GM10847 (cell line): Measurements from ENCODE around the gene CAMK2D.

ENCODE experiments used
- POLR2A ChIP-seq: IDR thresholded peaks from 2 replicates; pipeline ENCODE4 v1.6.1; 2011; ENCODE audit not compliant: insufficient read length; ENCODE audit errors: extremely low read depth

Gene CAMK2D

DNA sequence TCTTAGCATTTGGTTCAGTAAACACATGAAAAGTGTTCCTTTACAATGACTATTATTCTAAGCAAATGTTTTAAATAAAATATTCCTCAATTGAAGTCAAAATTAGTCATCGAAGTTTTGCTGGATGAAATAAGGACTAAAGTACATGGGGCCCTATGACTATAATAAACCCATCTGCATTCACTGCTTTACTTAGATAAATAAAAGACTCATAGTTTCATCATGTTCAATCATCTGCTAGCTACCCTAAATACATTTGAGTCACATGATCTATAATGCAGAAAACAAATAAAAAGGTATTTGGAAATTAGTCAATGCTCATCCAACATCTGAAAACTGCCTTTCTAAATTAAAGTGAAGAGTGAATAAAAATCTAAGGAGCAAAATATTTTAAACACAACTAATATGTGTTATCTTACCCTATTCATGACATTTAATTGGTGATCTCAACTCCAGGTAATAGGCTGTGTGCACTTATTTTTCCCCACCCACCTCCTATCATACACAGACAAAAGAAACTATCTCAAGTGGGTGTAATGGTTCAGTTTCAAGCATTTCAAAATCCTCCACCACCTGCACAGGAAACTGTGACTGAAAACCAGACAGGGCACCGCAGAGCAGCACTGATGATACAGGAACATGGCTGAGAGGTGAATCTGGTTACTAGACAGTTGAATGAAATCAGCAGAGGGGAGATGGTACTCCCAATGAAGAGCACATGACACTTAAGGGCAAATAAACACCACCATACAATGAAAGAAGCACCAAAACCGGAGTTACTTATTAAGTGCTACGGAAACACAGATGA lies 78.6 kb downstream of the CAMK2D start:
- TF ChIP-seq POLR2A: no peak

DNA sequence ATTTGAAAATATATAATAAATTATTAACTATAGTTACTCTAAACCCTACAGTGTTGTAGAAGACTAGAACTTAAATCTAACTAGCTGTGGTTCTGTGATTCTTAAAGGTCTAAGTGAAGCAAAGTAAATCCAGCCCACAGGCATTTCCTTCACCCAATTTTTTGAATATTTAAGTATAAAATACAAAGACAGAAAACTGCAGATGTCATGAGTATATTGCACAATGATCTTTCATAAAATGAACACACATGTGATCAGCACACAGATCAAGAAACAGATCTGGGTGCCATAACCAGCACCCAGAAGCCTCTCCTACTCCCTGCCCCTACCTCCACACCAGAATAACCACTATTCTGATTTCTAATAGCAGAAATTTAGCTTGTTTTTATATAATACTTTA lies 82.9 kb downstream of the CAMK2D start:
- no peak for TF ChIP-seq POLR2A

DNA sequence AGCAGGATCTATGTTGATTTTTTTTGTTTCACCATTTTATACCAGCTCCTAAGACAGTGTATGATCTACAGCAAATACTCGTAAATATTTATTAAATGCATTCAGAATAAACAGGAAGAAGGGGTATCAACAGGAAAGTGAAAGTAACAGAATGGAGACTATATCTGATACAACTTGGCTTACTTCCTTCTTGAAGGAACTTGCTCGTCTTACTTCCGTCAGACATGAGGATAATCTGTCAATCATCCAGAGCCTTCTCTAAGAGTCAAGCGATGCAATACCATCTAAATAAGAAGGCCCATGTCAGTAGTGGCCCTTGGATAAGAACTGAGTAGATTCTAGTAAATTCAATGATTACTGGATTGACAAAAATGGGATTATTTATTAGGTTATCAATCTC lies 84.2 kb downstream of the CAMK2D start:
- TF ChIP-seq POLR2A: no peak

DNA sequence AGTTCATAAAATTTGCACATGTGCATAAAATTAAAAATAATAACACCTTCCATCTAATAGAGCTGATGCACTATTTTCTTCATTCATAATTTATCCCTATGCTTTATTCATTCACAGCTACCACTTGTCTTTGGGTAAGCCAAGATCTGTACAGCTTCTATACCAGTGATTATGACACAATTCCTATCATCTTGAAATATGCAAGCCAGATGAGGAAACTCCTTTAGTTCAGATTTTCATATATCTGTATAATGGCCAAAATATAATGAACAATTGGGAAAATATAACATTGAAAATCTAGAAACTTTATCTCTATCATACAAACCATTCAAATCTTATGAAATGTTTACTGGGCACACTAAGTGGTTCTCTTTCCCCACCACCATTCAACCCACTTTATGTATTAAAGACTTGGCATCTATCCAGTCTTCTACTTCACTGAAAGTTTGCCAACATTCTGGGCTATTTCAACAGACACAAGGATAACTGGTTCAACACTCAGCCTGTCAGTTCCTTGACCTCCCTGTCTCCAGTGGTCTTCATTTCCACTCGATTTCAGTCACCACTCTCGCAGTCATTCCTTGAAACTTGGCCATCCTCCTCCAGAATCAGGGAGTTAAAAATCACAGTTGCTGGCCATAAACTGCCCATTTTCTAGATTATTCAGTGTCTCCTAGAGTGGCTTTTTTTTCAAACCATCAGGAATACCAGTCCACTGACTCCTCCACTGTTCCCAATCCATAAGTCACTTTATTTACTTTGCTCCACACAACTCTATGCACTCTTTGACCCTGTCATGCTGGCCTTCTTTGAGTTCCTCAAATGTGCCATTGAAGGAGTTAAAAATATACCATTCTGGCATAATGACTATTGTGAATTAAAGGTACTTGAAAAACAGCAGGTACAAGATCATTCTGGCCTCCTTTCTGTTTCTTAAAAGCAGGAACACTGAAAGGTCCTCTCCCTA lies 85.5 kb downstream of the CAMK2D start:
- TF ChIP-seq POLR2A: no peak

DNA sequence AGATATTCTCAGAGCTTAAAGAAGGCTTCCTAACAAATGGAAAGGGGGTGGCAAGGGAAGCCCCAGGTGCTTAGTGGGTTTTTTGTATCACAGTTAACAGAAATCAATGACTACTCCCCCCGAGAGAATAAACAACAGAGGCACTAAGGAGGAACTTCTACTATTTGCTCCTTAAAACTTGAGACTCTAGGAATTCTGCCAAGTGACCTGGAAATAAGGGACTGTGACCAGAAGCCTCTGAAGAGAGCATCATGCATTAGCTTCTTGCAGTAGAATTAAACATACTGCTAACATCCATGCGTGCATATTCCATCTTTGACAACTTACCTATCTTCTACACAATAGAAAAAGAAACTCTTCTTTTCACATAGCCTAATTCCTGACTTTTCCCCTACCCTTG lies 86.8 kb downstream of the CAMK2D start:
- no peak for TF ChIP-seq POLR2A

DNA sequence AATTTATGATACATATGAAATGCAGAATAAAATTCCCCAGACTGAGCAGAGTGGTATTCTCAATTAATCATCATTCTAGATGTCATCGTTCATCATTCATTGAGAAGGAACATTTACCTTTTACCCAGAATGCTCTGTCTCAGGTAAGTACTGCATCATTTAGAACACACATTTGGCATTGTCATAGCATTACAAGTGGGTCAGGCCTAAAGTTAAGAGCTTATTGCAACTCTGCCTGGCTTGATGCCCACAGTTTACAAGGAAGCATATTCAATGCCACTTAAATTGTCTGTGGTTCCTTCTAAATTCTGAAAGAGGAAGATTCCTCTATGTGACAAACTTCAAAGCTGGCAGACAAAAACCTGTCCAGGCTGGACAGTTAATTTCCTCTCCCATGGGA lies 87.3 kb downstream of the CAMK2D start:
- no peak for TF ChIP-seq POLR2A

DNA sequence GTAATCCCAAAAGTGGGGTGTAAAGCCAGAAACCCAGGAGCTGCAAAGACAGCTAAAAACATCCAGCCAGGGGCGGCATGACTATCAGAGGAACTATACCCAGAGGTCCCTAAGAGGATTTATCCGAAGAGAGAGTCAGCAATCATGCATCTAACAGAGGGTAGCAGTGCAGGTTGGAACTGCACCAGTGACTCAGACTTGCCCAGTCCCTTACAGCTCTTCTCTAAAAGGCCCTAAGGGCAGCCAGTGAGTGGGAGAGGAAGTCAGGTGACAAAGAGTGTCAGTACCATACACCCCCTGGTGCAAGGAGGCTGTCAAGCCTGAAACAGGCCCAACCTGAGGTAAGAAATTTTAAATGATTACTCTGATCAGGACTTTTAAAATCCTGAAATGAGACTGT lies 88.1 kb downstream of the CAMK2D start:
- no peak for TF ChIP-seq POLR2A

DNA sequence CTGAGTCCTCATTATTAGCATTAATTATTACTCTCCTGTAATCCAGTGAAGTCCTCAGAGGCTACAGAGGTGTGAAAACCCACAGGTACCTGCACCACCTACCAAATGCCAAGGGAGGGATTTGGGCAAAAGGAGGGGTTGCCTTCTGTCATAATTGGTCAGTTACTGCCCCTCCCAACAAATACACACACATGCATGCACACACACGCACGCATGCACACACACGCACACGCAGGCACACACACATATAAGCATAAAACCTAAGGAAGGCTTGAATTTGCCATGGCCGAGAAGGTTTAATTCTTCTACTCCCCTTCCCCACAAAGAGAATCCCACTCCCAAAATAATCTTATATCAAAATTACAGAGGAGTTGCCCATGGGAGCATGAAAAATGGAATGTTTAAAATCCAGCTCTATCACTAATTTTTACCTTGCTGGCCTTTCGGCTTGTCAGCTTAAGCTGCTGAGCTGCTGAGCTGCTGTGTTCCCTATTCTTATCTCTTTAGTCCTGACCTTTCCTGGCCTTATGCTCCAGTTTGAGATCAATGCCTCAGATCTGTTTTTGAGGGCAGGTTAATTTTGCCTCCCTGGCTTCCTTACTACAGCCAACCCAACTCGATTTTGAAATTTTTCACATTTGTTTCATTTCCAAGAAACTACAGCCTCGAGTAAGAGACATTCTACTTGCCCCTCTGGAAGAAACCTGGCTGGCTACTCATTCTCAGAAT lies 95.0 kb downstream of the CAMK2D start:
- TF ChIP-seq POLR2A: no peak

DNA sequence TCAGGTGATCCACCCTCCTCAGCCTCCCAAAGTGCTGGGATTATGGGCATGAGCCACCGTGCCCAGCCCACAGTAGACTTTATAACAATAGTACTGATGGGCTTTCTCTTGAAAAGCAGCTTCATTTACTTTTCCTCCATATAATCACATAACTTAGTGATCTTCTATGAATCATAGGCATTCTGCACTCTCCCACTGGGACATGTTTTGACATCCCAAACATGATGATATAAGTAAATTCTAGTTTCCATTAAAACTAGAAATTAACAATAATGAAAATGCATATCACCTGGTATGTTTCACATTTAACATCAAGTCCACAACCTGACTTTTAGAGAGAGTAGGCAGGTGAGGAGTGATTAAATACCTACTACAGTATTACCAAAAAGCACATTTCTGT lies 96.5 kb downstream of the CAMK2D start:
- no peak for TF ChIP-seq POLR2A

DNA sequence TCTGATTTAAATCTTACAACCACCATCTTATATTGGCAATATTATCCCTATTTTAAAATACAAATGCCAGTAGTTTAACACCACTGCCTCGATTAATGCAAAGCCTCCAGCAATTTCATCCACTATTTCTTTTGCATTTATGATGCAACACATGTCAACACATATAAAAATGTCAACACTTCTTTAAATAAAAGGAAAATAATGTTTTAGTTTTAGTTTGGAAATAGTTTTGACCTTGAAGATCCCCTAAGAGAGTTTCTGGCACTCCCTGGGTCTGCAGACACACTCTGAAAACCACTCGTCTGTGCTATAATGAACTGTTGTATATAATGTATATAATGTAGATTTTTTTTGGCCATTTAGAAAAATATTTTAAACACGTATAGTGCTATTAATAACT lies 99.0 kb downstream of the CAMK2D start:
- TF ChIP-seq POLR2A: no peak

DNA sequence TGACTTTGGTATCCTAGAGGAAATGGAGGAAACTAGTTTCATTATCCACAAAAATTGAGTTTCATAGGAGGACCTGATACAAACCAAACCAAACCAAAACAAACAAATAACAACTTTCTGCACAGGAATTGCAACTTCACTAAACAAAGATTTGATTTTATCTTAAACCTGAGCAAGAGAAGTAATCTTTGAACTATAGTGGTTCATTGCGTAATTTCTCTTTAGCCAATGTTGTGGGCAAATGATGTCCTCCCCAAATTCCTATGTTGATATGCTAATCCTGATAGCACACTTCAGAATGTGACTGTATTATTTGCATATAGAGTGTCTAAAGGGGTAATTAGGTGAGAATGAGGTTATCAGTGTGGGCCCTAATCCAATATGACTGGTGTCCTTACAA lies 102.4 kb downstream of the CAMK2D start:
- TF ChIP-seq POLR2A: no peak

DNA sequence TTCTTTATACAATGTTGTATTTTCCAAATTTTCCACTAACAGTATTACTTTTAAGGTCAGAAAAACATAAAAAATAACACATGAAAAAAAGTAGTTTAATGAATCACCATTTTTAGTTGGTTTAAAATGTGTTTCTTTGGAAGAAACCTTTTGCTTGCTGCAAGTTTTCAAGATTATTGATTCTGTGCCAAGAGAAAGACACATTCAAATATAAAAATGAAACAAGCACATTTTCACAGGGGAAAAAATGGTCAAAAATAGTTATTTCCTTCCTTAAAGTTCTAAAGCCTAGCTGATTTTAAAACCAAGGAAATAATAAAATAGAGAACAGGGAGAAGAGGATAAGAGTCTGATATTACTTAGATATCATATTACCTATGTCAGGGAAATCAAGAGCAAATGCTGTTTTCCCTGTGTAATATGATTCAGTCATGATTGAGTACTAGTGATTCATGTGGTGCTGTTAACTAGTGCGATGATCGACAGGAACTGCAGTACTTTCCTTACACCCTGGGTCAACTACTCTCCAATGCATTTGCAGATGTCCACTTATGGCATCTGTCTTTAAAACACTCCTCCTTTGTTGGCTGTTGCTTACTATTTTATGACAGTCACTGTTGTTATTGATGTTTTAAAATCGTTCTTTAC lies 103.8 kb downstream of the CAMK2D start:
- TF ChIP-seq POLR2A: no peak

DNA sequence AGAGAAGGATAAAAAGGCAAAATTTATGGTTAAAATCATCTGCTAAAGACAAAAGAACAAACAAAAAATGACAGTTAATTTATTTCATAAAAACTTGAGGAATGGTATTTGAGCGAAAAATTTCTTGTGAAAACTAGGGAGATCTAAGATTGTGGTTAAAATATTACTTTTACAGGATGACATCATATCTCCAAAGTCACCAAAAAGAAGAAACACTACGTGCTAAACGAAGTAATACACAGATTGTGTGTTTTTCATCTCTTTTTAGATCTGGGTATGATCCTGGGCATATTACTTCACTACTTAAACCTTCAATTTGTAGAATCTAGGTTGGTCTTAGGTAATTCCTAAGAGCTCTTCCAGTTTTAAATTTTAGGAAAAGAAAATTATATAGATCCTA lies 107.7 kb downstream of the CAMK2D start:
- no peak for TF ChIP-seq POLR2A

DNA sequence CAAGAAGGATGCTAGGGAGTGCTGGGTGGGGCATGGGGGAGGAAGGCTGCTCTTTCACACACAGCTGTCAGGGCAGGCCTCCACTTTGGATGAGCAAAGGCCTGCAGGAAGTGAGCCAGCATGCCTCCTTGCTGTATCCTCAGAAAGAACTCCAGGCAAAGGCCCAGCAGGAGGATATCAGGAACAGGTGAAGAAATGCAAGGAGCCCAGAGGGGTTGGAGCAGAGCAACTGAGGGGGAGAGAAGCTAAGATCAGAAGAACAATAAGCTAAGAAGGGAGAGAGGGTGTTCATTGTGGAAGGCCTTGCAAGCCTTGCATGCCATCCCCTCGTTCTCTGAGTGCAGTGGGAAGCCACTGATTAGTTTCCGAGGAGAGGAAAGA lies 115.1 kb downstream of the CAMK2D start:
- no peak for TF ChIP-seq POLR2A
